ENCODE data around the gene SNAPC3.

- TF ChIP-seq EZH2 (IDR thresholded peaks at IDR 0.05) (no peak), FOXP2 (optimal IDR thresholded peaks at IDR 0.05; ENCODE audit: control extremely low read depth, extremely low read length, insufficient read depth) (no peak)
These were observed 31.3 kb downstream of the SNAPC3 start for GRCh38 chr9:15453956-15454355.

Data from SK-N-MC (cell line).